ENCODE data around the gene DPH7.
"Not testable (repeated sequence)": the region's sequence is repeated elsewhere in the genome, so short reads cannot be mapped to it uniquely, and the experiment has no call there.

Gene DPH7

GRCh38 chr9:137606005-137606621, 27.4 kb upstream of the DPH7 start:
- DNase-seq: no peak

- peak; percentile 72 for DNase-seq
These were observed 26.6 kb upstream of the DPH7 start, which contains the start of gene ARRDC1 for GRCh38 chr9:137605121-137606004. Gene ARRDC1 (plus strand): TSS chr9:137605686. CDS start chr9:137605718, 32 bp downstream.

GRCh38 chr9:137604345-137605086, 25.8 kb upstream of the DPH7 start:
- no peak for DNase-seq

- no peak for DNase-seq
These were observed 25.2 kb upstream of the DPH7 start for GRCh38 chr9:137603879-137604278.

GRCh38 chr9:137602661-137603060, 23.9 kb upstream of the DPH7 start:
- DNase-seq: no peak

GRCh38 chr9:137598943-137599342, 20.2 kb upstream of the DPH7 start:
- DNase-seq: no peak

- not testable (repeated sequence) for DNase-seq
These were observed 17.9 kb upstream of the DPH7 start for GRCh38 chr9:137596577-137596976.

GRCh38 chr9:137593176-137593575, 14.5 kb upstream of the DPH7 start:
- no peak for DNase-seq

- DNase-seq: no peak
These were observed 14.0 kb upstream of the DPH7 start for GRCh38 chr9:137592767-137593166.

GRCh38 chr9:137590469-137591383, 12.0 kb upstream of the DPH7 start, which contains the start of gene ZMYND19:
Gene ZMYND19 (minus strand): TSS chr9:137590512. CDS start chr9:137590263, 249 bp downstream.
- peak; percentile 71 for DNase-seq

- DNase-seq: no peak
These were observed 11.4 kb upstream of the DPH7 start for GRCh38 chr9:137590123-137590468.

GRCh38 chr9:137589441-137590122, 10.9 kb upstream of the DPH7 start:
- DNase-seq: no peak

GRCh38 chr9:137588891-137589290, 10.2 kb upstream of the DPH7 start:
- no peak for DNase-seq

GRCh38 chr9:137588311-137588710, 9.6 kb upstream of the DPH7 start:
- no peak for DNase-seq

GRCh38 chr9:137586854-137587253, 8.1 kb upstream of the DPH7 start:
- DNase-seq: no peak

- DNase-seq: no peak
These were observed 5.2 kb upstream of the DPH7 start for GRCh38 chr9:137583957-137584356.

- DNase-seq: no peak
These were observed 4.6 kb upstream of the DPH7 start for GRCh38 chr9:137583347-137583746.

- DNase-seq: no peak
These were observed 3.6 kb upstream of the DPH7 start for GRCh38 chr9:137582286-137582860.

GRCh38 chr9:137581361-137582285, 2.9 kb upstream of the DPH7 start:
- DNase-seq: no peak

- no peak for DNase-seq
These were observed 2.2 kb upstream of the DPH7 start for GRCh38 chr9:137580954-137581322.
